ENCODE results near the gene PARD3B. TPM values are rescaled to one million over a fixed set of nuclear protein-coding genes. Genes with fewer than 3 reads are reported as not detected.
A peak's percentile ranks its signal among the peaks of the same experiment; 100 is the strongest.

The PARD3B gene
- total RNA-seq, 1 donor from 2014 or later: 6.5 TPM

- Histone ChIP-seq H3K4me3 (ENCODE audit: low read depth, low read length) (no peak overlapping the region), H3K27me3 (ENCODE audit: control insufficient read depth, insufficient read depth, low read length) (no peaks in the 10 kb centered on the region), H3K36me3 (ENCODE audit: control insufficient read depth, insufficient read depth, low read length) (no peaks in the 10 kb centered on the region)
- TF ChIP-seq, protein P1, sequence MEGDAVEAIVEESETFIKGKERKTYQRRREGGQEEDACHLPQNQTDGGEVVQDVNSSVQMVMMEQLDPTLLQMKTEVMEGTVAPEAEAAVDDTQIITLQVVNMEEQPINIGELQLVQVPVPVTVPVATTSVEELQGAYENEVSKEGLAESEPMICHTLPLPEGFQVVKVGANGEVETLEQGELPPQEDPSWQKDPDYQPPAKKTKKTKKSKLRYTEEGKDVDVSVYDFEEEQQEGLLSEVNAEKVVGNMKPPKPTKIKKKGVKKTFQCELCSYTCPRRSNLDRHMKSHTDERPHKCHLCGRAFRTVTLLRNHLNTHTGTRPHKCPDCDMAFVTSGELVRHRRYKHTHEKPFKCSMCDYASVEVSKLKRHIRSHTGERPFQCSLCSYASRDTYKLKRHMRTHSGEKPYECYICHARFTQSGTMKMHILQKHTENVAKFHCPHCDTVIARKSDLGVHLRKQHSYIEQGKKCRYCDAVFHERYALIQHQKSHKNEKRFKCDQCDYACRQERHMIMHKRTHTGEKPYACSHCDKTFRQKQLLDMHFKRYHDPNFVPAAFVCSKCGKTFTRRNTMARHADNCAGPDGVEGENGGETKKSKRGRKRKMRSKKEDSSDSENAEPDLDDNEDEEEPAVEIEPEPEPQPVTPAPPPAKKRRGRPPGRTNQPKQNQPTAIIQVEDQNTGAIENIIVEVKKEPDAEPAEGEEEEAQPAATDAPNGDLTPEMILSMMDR (IDR thresholded peaks at IDR 0.05; ENCODE audit: insufficient read depth, low read length, poor library complexity, severe bottlenecking): no peak
- no peak for DNase-seq (ENCODE audit: low read depth)
Measured at GRCh38 chr2:204693262-204693661, 148.0 kb downstream of the PARD3B start.

DNA sequence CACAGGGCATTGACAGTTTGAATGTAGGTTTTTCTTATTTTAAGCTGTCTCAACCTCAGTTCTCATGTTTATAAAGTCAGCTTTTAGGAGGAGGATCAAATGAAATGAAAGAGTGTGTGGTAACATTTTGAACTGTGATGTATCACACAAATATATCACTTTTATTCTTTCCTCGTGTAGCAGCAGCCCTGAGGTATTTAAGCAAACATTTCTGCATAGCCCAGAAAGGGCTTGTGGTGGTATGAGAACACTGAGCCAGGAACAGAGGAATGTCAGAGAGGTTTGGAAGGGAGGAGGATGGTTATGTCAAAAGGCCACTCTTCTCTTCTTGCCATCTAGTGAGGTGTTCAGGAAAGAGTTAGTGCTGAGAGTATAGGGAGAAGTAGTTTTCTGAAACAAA, 150.2 kb downstream of the PARD3B start:
- TF ChIP-seq, protein P1 (IDR thresholded peaks at IDR 0.05; ENCODE audit: insufficient read depth, low read length, poor library complexity, severe bottlenecking): no peak
- no peak for DNase-seq (ENCODE audit: low read depth)
- Histone ChIP-seq H3K36me3 (ENCODE audit: control insufficient read depth, insufficient read depth, low read length) (no peaks in the 10 kb centered on the region), H3K4me3 (ENCODE audit: low read depth, low read length) (no peak overlapping the region), H3K27me3 (ENCODE audit: control insufficient read depth, insufficient read depth, low read length) (no peaks in the 10 kb centered on the region)

DNA sequence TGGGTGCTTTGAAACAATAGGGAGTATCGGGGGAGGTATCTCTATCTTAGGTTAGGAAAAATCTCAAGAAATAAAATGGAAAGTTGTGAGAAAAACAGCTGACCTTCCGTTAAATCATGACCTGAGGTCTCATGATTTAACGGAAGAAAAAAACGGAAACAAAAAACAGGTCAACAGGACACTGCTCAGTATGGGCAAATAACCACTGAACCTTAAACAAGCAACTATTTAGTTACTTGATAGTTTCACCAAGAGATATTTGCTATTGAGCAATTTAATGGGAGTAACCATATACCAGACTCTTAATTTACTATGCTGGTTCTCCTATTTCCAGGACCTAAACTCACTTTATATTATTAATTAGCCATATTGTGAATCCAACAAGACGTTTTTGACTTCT, 150.8 kb downstream of the PARD3B start:
- no peaks in the 10 kb centered on the region for H3K36me3 ChIP-seq (ENCODE audit: control insufficient read depth, insufficient read depth, low read length)
- TF ChIP-seq, protein P1 (IDR thresholded peaks at IDR 0.05; ENCODE audit: insufficient read depth, low read length, poor library complexity, severe bottlenecking): no peak
- no peaks in the 10 kb centered on the region for H3K27me3 ChIP-seq (ENCODE audit: control insufficient read depth, insufficient read depth, low read length)
- H3K4me3 ChIP-seq (ENCODE audit: low read depth, low read length): no peak overlapping the region
- DNase-seq (ENCODE audit: low read depth): no peak

DNA sequence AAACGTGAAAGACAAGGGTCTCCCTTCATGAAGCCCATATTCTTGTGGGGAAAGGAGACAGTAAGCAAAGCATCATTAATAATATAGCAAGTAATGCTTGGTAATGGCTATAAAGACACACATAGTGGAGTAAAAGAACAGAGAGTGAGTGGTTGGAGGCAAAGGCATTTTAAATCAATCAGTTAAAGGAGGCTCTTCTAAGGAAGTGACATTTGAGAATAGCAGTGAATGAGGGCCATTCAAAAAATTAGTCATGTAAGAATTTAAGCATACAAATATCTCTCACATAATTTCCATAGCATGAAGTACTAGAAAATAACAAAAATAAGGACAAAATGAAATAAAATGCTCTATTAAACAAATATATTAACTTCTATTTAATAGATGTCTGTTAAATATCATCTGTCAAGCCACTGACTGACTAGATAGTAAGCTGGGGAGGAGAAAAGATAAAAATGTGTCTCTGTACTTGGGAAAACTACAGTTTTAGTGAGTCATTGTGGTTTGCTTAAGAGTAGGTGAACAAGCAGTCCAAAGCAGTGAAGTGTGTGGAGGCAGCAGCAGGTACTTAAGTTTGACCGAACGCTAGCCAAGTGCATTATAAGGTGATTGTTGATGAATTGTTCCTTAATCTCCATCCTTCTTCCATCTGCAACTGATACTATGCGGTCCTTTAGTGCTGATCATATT, 160.1 kb downstream of the PARD3B start:
- no peak overlapping the region for H3K4me3 ChIP-seq (ENCODE audit: low read depth, low read length)
- DNase-seq (ENCODE audit: low read depth): peak; percentile 78
- H3K36me3 ChIP-seq (ENCODE audit: control insufficient read depth, insufficient read depth, low read length): no peaks in the 10 kb centered on the region
- TF ChIP-seq, protein P1 (IDR thresholded peaks at IDR 0.05; ENCODE audit: insufficient read depth, low read length, poor library complexity, severe bottlenecking): no peak
- no peaks in the 10 kb centered on the region for H3K27me3 ChIP-seq (ENCODE audit: control insufficient read depth, insufficient read depth, low read length)

DNA sequence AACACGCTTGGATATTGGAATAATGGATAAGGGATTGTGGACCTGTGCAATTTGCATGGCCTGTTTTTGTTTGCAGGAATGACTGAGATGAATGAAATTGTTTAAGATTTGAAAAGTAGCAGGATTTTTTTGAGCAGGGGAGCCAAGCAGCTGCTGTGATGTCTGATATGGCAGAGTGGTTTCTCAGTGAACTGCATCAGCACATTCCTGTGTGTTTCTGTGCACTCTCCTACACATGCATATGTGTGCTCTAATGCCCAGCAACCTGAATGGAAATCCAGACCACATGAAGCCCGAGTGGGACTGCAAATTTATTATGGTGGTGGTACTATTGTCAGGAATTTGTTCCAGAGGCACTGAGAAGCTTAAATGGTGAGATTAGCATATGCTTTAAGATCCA, 161.7 kb downstream of the PARD3B start:
- Histone ChIP-seq H3K36me3 (ENCODE audit: control insufficient read depth, insufficient read depth, low read length) (no peaks in the 10 kb centered on the region), H3K4me3 (ENCODE audit: low read depth, low read length) (no peak overlapping the region), H3K27me3 (ENCODE audit: control insufficient read depth, insufficient read depth, low read length) (no peaks in the 10 kb centered on the region)
- DNase-seq (ENCODE audit: low read depth): peak; percentile 31
- TF ChIP-seq, protein P1 (IDR thresholded peaks at IDR 0.05; ENCODE audit: insufficient read depth, low read length, poor library complexity, severe bottlenecking): no peak

- Histone ChIP-seq H3K36me3 (ENCODE audit: control insufficient read depth, insufficient read depth, low read length) (no peaks in the 10 kb centered on the region), H3K27me3 (ENCODE audit: control insufficient read depth, insufficient read depth, low read length) (no peaks in the 10 kb centered on the region), H3K4me3 (ENCODE audit: low read depth, low read length) (no peak overlapping the region)
- TF ChIP-seq, protein P1 (IDR thresholded peaks at IDR 0.05; ENCODE audit: insufficient read depth, low read length, poor library complexity, severe bottlenecking): no peak
- DNase-seq (ENCODE audit: low read depth): no peak
Measured at GRCh38 chr2:204713211-204713610, 167.9 kb downstream of the PARD3B start.

Data from kidney epithelial cell (primary cell).